Neural progenitor cell (in vitro differentiated cells): ENCODE measurements around the gene PI16. TPM values are rescaled to one million over a fixed set of nuclear protein-coding genes. Genes with fewer than 3 reads are reported as not detected.

Experiments
- DNase-seq: peaks from one replicate; pipeline ENCODE4 v3.0.0-alpha.2; 2016; ENCODE audit warnings: low spot score
- H2AFZ ChIP-seq: fragments of 200-600 bp; sonication (generic); replicated peaks from 2 replicates; pipeline ENCODE4 v1.6.1; 2016; ENCODE audit warnings: antibody characterized with exemption
- H3F3A ChIP-seq: fragments of 200-600 bp; sonication (generic); 2 replicates; pipeline ENCODE4 v1.6.1; 2016; ENCODE audit warnings: antibody characterized with exemption, low read depth
- H3K27ac ChIP-seq: fragments of 200-600 bp; sonication (generic); 2 replicates; pipeline ENCODE4 v1.5.1; 2016; ENCODE audit warnings: mild to moderate bottlenecking
- H3K27me3 ChIP-seq: fragments of 200-600 bp; sonication (generic); 2 replicates; pipeline ENCODE4 v1.6.1; 2016; ENCODE audit warnings: mild to moderate bottlenecking, moderate library complexity
- H3K36me3 ChIP-seq: fragments of 200-600 bp; sonication (generic); 2 replicates; pipeline ENCODE4 v1.5.1; 2016
- H3K4me1 ChIP-seq: fragments of 200-600 bp; sonication (generic); 2 replicates; pipeline ENCODE4 v1.6.1; 2016; ENCODE audit warnings: mixed run types
- H3K4me2 ChIP-seq: fragments of 200-600 bp; sonication (generic); 2 replicates; pipeline ENCODE4 v1.6.1; 2016
- H3K4me3 ChIP-seq: fragments of 200-600 bp; sonication (generic); 2 replicates; pipeline ENCODE4 v1.5.1; 2016
- H3K79me2 ChIP-seq: fragments of 200-600 bp; sonication (generic); 2 replicates; pipeline ENCODE4 v1.6.1; 2016; ENCODE audit warnings: low read depth
- H3K9ac ChIP-seq: fragments of 200-600 bp; sonication (generic); 2 replicates; pipeline ENCODE4 v1.6.1; 2016
- H3K9me3 ChIP-seq: fragments of 200-600 bp; sonication (generic); 2 replicates; pipeline ENCODE4 v1.5.1; 2016; ENCODE audit warnings: low read depth
- H4K20me1 ChIP-seq: fragments of 200-600 bp; sonication (generic); 2 replicates; pipeline ENCODE4 v1.6.1; 2016; ENCODE audit warnings: low read depth
- H3K27ac Mint-ChIP-seq: 3 replicates; pipeline ENCODE4 v1.8.0; 2021; ENCODE audit warnings: mixed read lengths
- H3K27me3 Mint-ChIP-seq: 2 replicates; pipeline ENCODE4 v1.8.0; 2022; ENCODE audit warnings: low read depth, mild to moderate bottlenecking, inconsistent platforms, moderate library complexity, mixed read lengths; ENCODE audit not compliant: insufficient read depth
- H3K36me3 Mint-ChIP-seq: 3 replicates; pipeline ENCODE4 v1.8.0; 2021; ENCODE audit warnings: mixed read lengths
- H3K4me1 Mint-ChIP-seq: 3 replicates; pipeline ENCODE4 v1.8.0; 2021; ENCODE audit warnings: mixed read lengths
- H3K4me3 Mint-ChIP-seq: 3 replicates; pipeline ENCODE4 v1.8.0; 2021; ENCODE audit warnings: mild to moderate bottlenecking, moderate library complexity, mixed read lengths
- H3K9me3 Mint-ChIP-seq: 3 replicates; pipeline ENCODE4 v1.8.0; 2020; ENCODE audit warnings: mixed read lengths
- EZH2 ChIP-seq: fragments of 200-600 bp; sonication (generic); IDR thresholded peaks from 2 replicates; pipeline ENCODE4 v1.6.1; 2017; ENCODE audit warnings: antibody characterized with exemption, mild to moderate bottlenecking, moderate library complexity
- EZH2phosphoT487 ChIP-seq: fragments of 200-600 bp; sonication (generic); IDR thresholded peaks from 2 replicates; pipeline ENCODE4 v1.6.1; 2017; ENCODE audit warnings: antibody characterized with exemption
- total RNA-seq: library from RNA; depleted of rRNA; stranded (reverse); fragments of >200 nt; gene quantifications from 2 replicates; pipeline ENCODE4 v1.2.3, GENCODE V29; 2015; ENCODE audit warnings: low replicate concordance
- TF ChIP-seq, protein P1 (sequence below): fragments of 200-600 bp; sonication (generic); IDR thresholded peaks from 2 replicates; pipeline ENCODE4 v1.5.1; 2017; ENCODE audit warnings: antibody characterized with exemption, mild to moderate bottlenecking

PI16 gene
- total RNA-seq, 1 donor from 2014 or later: not detected

- Histone ChIP-seq H3K9me3 (no peaks in the 10 kb centered on the region), H3K4me3 (no peak overlapping the region), H3K27me3 (no peaks in the 10 kb centered on the region), H3K27ac (no peak overlapping the region), H4K20me1 (peaks cover 4% of the 10 kb centered on the region), H3K9ac (no peak overlapping the region), H3K79me2 (no peaks in the 10 kb centered on the region), H3F3A (no peaks in the 10 kb centered on the region), H3K4me2 (no peak overlapping the region), H3K4me1 (no peaks in the 10 kb centered on the region), H2AFZ (no peak overlapping the region), H3K36me3 (no peaks in the 10 kb centered on the region)
- no peak for DNase-seq
- no peak overlapping the region for H3K27ac Mint-ChIP-seq
- H3K4me1 Mint-ChIP-seq: no peaks in the 10 kb centered on the region
- no peak for TF ChIP-seq EZH2
- TF ChIP-seq, protein P1, sequence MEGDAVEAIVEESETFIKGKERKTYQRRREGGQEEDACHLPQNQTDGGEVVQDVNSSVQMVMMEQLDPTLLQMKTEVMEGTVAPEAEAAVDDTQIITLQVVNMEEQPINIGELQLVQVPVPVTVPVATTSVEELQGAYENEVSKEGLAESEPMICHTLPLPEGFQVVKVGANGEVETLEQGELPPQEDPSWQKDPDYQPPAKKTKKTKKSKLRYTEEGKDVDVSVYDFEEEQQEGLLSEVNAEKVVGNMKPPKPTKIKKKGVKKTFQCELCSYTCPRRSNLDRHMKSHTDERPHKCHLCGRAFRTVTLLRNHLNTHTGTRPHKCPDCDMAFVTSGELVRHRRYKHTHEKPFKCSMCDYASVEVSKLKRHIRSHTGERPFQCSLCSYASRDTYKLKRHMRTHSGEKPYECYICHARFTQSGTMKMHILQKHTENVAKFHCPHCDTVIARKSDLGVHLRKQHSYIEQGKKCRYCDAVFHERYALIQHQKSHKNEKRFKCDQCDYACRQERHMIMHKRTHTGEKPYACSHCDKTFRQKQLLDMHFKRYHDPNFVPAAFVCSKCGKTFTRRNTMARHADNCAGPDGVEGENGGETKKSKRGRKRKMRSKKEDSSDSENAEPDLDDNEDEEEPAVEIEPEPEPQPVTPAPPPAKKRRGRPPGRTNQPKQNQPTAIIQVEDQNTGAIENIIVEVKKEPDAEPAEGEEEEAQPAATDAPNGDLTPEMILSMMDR: no peak
- TF ChIP-seq EZH2phosphoT487: no peak
- no peaks in the 10 kb centered on the region for H3K9me3 Mint-ChIP-seq
- H3K36me3 Mint-ChIP-seq: peaks cover 26% of the 10 kb centered on the region
- H3K27me3 Mint-ChIP-seq: no peaks in the 10 kb centered on the region
- H3K4me3 Mint-ChIP-seq: no peak overlapping the region
Observed at GRCh38 chr6:36973190-36973589, 18.7 kb downstream of the PI16 start.

DNA sequence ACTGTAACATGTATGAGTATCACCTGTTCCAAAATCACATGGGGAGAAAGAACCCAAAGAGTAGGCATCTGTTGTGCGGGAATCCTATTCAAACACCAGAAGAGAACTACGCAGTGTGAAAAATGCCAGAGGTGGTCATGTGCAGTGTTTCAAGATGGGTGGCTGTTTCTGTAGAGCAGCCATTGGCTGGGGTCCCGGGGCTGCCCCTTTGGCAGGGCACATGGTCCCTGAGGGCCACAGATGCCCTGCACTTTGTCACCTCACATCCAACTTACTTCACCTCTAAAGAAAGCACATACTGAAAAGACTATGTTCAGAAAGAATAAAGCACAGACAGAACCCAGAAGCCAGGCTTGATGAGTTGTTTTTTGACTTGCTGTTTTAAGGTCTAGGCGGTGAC is 19.1 kb downstream of the PI16 start:
- H3K36me3 Mint-ChIP-seq: peaks cover 24% of the 10 kb centered on the region

DNA sequence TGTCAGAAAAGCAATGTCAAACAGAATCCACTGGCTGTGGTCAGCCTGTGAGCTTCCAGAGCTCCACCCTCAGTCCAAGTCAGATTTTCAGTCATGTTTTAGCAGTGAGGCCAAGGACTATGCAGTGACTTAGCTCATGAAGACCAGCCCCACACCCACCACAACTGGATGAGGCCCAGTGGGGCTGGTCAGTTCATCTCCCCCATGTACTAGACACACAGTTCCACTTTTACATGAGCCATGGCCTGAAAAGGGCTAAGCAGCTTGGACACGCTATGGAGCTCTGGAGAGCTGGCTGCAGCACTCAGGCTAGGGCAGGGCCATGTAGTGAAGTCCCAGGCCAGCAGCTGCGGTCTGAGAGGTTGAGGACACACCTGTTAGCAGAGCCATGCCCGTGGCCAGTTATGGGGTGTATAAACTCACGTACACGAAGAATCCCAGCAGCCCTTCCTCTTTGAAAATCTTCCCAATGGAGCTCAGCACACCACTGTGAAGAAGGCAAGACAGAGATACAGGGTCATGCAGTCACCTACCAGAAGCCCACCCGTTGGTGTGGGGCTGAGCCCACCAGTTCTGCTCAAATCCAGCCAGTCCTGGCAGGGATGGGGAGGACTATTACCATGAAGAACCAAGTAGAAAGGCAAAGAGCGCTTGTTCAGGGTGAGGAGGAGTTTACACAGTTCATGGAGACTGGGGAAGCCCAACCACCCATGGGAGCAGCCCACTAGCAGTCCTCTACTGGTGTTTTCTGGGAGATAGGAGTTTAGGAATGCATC is 20.9 kb downstream of the PI16 start:
- H3K36me3 ChIP-seq: no peaks in the 10 kb centered on the region
- H3K4me2 ChIP-seq: no peak overlapping the region
- peaks cover 24% of the 10 kb centered on the region for H4K20me1 ChIP-seq
- no peaks in the 10 kb centered on the region for H3F3A ChIP-seq
- Mint-ChIP-seq H3K4me1 (peaks cover 3% of the 10 kb centered on the region), H3K27me3 (no peaks in the 10 kb centered on the region), H3K4me3 (no peak overlapping the region), H3K9me3 (no peaks in the 10 kb centered on the region), H3K36me3 (peaks cover 19% of the 10 kb centered on the region), H3K27ac (no peak overlapping the region)
- peaks cover 21% of the 10 kb centered on the region for H3K79me2 ChIP-seq
- no peak overlapping the region for H3K9ac ChIP-seq
- no peak overlapping the region for H3K27ac ChIP-seq
- DNase-seq: no peak
- H2AFZ ChIP-seq: no peak overlapping the region
- H3K4me1 ChIP-seq: no peaks in the 10 kb centered on the region
- H3K4me3 ChIP-seq: no peak overlapping the region
- TF ChIP-seq EZH2 (no peak), EZH2phosphoT487 (no peak)
- TF ChIP-seq, protein P1: no peak
- H3K27me3 ChIP-seq: no peaks in the 10 kb centered on the region
- H3K9me3 ChIP-seq: no peaks in the 10 kb centered on the region

More for the DNA sequence above, 19.1 kb downstream of the PI16 start:
- Mint-ChIP-seq H3K9me3 (no peaks in the 10 kb centered on the region), H3K27me3 (no peaks in the 10 kb centered on the region), H3K27ac (no peak overlapping the region), H3K4me3 (no peak overlapping the region), H3K4me1 (no peaks in the 10 kb centered on the region)
- peaks cover 4% of the 10 kb centered on the region for H3K79me2 ChIP-seq
- H3K36me3 ChIP-seq: no peaks in the 10 kb centered on the region
- H3K4me2 ChIP-seq: no peak overlapping the region
- no peak overlapping the region for H2AFZ ChIP-seq
- no peak for DNase-seq
- H4K20me1 ChIP-seq: peaks cover 8% of the 10 kb centered on the region
- no peaks in the 10 kb centered on the region for H3K27me3 ChIP-seq
- H3K27ac ChIP-seq: no peak overlapping the region
- no peak overlapping the region for H3K4me3 ChIP-seq
- H3K9ac ChIP-seq: no peak overlapping the region
- no peaks in the 10 kb centered on the region for H3K4me1 ChIP-seq
- TF ChIP-seq EZH2phosphoT487: no peak
- H3F3A ChIP-seq: no peaks in the 10 kb centered on the region
- no peaks in the 10 kb centered on the region for H3K9me3 ChIP-seq

- H3K36me3 Mint-ChIP-seq: peaks cover 19% of the 10 kb centered on the region
Observed at GRCh38 chr6:36976007-36976264, 21.4 kb downstream of the PI16 start.

More at GRCh38 chr6:36976007-36976264, 21.4 kb downstream of the PI16 start:
- no peak for DNase-seq
- Histone ChIP-seq H3K9me3 (no peaks in the 10 kb centered on the region), H3K9ac (no peak overlapping the region), H3K4me3 (no peak overlapping the region), H3K79me2 (peaks cover 26% of the 10 kb centered on the region), H2AFZ (no peak overlapping the region), H3K4me1 (peaks cover 2% of the 10 kb centered on the region), H4K20me1 (peaks cover 29% of the 10 kb centered on the region), H3K27ac (no peak overlapping the region), H3F3A (no peaks in the 10 kb centered on the region), H3K4me2 (no peak overlapping the region), H3K27me3 (no peaks in the 10 kb centered on the region), H3K36me3 (no peaks in the 10 kb centered on the region)
- no peaks in the 10 kb centered on the region for H3K9me3 Mint-ChIP-seq
- no peak overlapping the region for H3K27ac Mint-ChIP-seq
- H3K4me1 Mint-ChIP-seq: peaks cover 8% of the 10 kb centered on the region
- TF ChIP-seq, protein P1: no peak
- TF ChIP-seq EZH2 (no peak), EZH2phosphoT487 (no peak)
- no peak overlapping the region for H3K4me3 Mint-ChIP-seq
- H3K27me3 Mint-ChIP-seq: no peaks in the 10 kb centered on the region
